ENCODE measurements around the gene ZNFX1.

ZNFX1 gene

GRCh38 chr20:49278818-49279676 lies 1.2 kb upstream of the ZNFX1 start:
- DNase-seq = peak; percentile 66

- no peak for DNase-seq
Measured at GRCh38 chr20:49277786-49278035, 146 bp downstream of the ZNFX1 start.

GRCh38 chr20:49276961-49277785 lies 684 bp downstream of the ZNFX1 start:
- no peak for DNase-seq

GRCh38 chr20:49276161-49276960 lies 1.5 kb downstream of the ZNFX1 start:
- no peak for DNase-seq

GRCh38 chr20:49275636-49276035 lies 2.2 kb downstream of the ZNFX1 start:
- DNase-seq = no peak

- no peak for DNase-seq
Measured at GRCh38 chr20:49275216-49275615, 2.6 kb downstream of the ZNFX1 start.

GRCh38 chr20:49273696-49274277 lies 4.1 kb downstream of the ZNFX1 start:
- no peak for DNase-seq

- no peak for DNase-seq
Measured at GRCh38 chr20:49272654-49273053, 5.2 kb downstream of the ZNFX1 start.

- no peak for DNase-seq
Measured at GRCh38 chr20:49270736-49271135, 7.1 kb downstream of the ZNFX1 start.

GRCh38 chr20:49270177-49270576 lies 7.7 kb downstream of the ZNFX1 start:
- no peak for DNase-seq

- no peak for DNase-seq
Measured at GRCh38 chr20:49268600-49269365, 9.1 kb downstream of the ZNFX1 start.

- DNase-seq = no peak
Measured at GRCh38 chr20:49267327-49267726, 10.5 kb downstream of the ZNFX1 start.

GRCh38 chr20:49262444-49262843 lies 15.4 kb downstream of the ZNFX1 start:
- DNase-seq = no peak

GRCh38 chr20:49261173-49261572 lies 16.7 kb downstream of the ZNFX1 start:
- DNase-seq = no peak

- DNase-seq = no peak
Measured at GRCh38 chr20:49260218-49260617, 17.6 kb downstream of the ZNFX1 start.

GRCh38 chr20:49259799-49260198 lies 18.1 kb downstream of the ZNFX1 start:
- no peak for DNase-seq

- DNase-seq = no peak
Measured at GRCh38 chr20:49259284-49259683, 18.6 kb downstream of the ZNFX1 start.

GRCh38 chr20:49256261-49256660 lies 21.6 kb downstream of the ZNFX1 start:
- DNase-seq = no peak

GRCh38 chr20:49252556-49253350 lies 25.1 kb downstream of the ZNFX1 start:
- no peak for DNase-seq

- DNase-seq = no peak
Measured at GRCh38 chr20:49248879-49249665, 28.8 kb downstream of the ZNFX1 start.

- no peak for DNase-seq
Measured at GRCh38 chr20:49248301-49248700, 29.6 kb downstream of the ZNFX1 start.

All from NCI-H526 treated with DMSO at 0.1 percent for 48 hours (cell line).